RWPE1 (cell line): ENCODE data around the gene MYO10.

Experiments
- CTCF ChIA-PET: fragments of 350-600 bp; sonication (Branson Sonifier 250); formaldehyde crosslinking; extraction: SDS; loops from one replicate; lab custom pipeline; 2021; lab: Yijun Ruan, JAX
- POLR2A ChIA-PET: fragments of 400-600 bp; formaldehyde crosslinking; extraction: SDS; loops from one replicate; lab custom pipeline; 2020; ENCODE audit warnings: antibody characterized with exemption; ENCODE audit not compliant: low non-redundant PET; lab: Yijun Ruan, JAX
- DNase-seq: peaks from one replicate; pipeline ENCODE4 v3.0.0; 2012; ENCODE audit warnings: low spot score
- H3K27ac ChIP-seq: fragments of 450-650 bp; 2 replicates; pipeline ENCODE4 v1.5.1; 2017
- TF ChIP-seq, protein P1 (sequence below): fragments of 450-650 bp; conservative IDR thresholded peaks from 2 replicates; pipeline ENCODE4 v1.5.1; 2017; ENCODE audit warnings: low read depth, mild to moderate bottlenecking

MYO10 gene

DNA sequence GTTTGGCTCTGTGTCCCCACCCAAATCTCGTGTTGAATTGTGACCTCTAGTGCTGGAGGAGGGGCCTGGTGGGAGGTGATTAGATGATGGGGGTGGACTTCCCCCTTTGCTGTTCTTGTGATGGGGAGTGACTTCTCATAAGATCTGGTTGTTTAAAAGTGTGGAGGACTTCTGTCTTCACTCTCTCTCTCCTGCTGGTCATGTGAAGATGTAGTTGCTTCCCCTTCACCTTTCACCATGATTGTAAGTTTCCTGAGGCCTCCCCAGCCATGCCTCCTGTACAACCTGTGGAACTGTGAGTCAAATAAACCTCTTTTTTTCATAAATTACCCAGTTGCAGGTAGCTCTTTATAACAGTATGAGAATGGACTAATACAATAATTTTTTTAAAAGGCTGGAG, 10.6 kb upstream of the MYO10 start:
- H3K27ac ChIP-seq, result no peak overlapping the region
- TF ChIP-seq, protein P1, sequence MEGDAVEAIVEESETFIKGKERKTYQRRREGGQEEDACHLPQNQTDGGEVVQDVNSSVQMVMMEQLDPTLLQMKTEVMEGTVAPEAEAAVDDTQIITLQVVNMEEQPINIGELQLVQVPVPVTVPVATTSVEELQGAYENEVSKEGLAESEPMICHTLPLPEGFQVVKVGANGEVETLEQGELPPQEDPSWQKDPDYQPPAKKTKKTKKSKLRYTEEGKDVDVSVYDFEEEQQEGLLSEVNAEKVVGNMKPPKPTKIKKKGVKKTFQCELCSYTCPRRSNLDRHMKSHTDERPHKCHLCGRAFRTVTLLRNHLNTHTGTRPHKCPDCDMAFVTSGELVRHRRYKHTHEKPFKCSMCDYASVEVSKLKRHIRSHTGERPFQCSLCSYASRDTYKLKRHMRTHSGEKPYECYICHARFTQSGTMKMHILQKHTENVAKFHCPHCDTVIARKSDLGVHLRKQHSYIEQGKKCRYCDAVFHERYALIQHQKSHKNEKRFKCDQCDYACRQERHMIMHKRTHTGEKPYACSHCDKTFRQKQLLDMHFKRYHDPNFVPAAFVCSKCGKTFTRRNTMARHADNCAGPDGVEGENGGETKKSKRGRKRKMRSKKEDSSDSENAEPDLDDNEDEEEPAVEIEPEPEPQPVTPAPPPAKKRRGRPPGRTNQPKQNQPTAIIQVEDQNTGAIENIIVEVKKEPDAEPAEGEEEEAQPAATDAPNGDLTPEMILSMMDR, result no peak
- ChIA-PET CTCF (interaction anchor here (0.5 kb wide), 1 partner anchor 256 kb away, joined by 3 read pairs; no protein-coding TSS in a partner anchor), POLR2A (no interaction called here)
- DNase-seq, result no peak

DNA sequence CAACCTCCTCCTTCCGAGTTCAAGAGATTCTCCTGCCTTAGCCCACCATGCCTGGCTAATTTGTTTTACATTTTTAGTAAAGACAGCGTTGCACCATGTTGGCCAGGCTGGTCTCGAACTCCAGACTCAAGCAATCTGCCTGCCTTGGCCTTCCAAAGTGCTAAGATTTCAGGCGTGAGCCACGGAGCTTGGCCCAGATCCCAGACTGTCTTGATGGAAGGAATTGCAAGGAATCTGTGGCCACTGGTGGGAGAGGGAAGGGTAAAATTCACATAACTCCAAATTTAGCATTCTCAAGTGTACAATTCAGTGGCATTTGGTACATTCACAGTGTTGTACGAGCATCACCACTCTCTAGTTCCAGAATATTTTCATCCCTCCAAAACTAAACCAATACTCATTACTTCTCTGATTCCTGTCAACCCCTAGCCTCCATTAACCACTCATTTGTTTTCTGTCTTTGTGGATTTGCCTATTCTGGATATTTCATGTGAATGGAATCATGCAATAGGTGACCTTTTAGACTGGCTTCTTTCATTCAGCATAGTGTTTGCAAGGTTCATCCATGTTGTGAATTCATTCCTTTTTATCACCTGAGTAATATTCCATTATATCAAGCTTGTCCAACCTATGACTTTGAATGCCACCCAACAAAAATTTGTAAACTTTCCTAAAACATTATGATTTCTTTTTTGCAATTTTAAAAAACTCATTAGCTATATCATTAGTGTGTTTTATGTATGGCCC, 8.9 kb upstream of the MYO10 start:
- TF ChIP-seq, protein P1, result no peak
- no peak overlapping the region for H3K27ac ChIP-seq
- ChIA-PET POLR2A (no interaction called here), CTCF (interaction anchor here (1.2 kb wide), 1 partner anchor 393 kb away, joined by 3 read pairs; no protein-coding TSS in a partner anchor)
- no peak for DNase-seq

DNA sequence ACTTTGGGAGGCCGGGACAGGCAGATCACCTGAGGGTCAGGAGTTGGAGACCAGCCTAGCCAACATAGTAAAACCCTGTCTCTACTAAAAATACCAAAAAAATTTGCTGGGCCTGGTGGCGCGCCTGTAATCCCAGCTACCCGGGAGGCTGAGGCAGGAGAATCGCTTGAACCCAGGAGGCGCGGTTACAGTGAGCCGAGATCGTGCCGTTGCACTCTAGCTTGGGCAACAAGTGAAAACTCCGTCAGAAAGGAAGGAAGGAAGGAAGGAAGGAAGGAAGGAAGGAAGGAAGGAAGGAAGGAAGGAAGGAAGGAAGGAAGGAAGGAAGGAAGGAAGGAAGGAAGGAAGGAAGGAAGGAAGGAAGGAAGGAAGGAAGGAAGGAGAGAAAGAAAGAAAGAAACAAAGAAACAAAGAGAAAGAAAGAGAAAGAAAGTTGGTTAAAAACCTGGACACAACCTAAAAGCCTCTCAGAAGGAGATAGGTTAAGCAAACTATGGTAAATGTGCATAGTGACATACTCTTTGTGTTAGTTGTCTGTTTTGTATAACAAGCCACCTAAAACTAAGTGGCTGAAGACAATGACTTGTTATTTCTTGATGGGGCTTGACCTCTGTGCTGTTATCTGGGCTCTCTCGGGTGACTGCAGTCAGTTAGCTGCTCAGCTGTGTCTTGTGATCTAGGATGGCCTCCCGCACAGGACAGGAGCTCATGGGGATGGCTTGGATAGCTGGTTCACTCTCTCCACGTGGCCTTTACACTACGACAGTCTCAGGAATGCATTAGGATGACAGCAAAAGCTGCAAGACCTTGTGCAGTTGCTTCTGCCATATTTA, 8.0 kb upstream of the MYO10 start:
- POLR2A ChIA-PET, result no interaction called here
- H3K27ac ChIP-seq, result no peak overlapping the region
- TF ChIP-seq, protein P1, result no peak
- no peak for DNase-seq
- CTCF ChIA-PET, result interaction anchor here (0.6 to 1.2 kb wide), 2 partner anchors 105 to 392 kb away, joined by 3 read pairs; no protein-coding TSS in a partner anchor

DNA sequence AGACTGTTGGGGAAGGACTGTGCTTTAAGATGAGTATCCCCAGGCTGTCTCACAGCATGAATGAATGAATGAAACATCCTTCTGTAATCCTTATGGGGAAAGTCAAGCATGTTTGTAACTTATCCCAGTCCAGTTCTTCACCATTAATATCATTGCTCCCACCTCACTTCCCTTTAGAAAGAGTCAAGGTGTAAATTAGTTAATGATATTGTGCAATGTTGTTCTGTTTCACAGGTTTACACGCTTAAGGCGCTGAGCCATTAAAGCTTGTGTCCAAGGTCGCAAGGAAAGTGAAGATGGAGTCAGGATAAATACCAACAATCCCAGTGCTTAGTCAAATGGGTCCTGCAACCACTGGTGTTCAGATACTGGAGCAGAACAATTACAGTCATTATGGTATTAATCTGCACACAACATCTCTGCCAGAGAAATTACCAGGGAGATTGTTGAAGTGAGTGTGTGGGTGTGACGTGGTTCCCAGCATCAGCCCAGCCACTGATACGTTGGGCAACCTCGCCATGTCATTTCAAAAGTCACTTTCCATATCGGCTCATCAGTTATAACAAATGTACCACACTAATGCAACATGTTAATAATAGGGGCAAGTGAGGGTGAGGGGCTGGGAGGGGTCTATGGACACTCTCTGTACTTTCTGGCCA, 1.5 kb upstream of the MYO10 start:
- CTCF ChIA-PET, result interaction anchor here (0.6 to 1.0 kb wide), 3 partner anchors 8 to 252 kb away, joined by 4 to 8 read pairs (median 7); no protein-coding TSS in a partner anchor
- TF ChIP-seq, protein P1, result no peak
- POLR2A ChIA-PET, result no interaction called here
- H3K27ac ChIP-seq, result no peak overlapping the region
- DNase-seq, result no peak

DNA sequence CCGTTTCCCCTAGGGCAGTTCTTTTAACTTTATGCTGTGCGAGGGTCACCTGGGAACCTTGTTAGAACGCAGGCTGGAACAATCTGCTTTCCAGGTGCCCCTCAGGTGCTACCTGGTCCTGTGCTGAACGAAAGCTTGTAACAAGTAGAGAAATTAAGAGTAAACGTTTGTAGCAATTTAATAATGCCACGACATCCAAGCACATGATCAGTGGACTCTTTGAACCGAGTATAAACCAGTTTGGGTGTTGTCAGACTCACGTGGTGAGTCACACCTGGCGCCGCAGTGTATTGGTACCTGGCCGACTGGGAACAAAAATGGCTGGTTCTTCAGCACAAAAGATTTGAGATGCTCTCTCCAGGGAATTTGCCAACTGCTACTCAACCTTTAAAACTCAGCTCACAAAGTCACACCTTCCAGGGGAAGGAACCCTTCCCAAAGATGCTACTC, 926 bp upstream of the MYO10 start:
- CTCF ChIA-PET, result interaction anchor here (0.6 to 1.0 kb wide), 2 partner anchors 250 to 253 kb away, joined by 4 to 7 read pairs; no protein-coding TSS in a partner anchor
- peak; percentile 78 for DNase-seq
- peak overlapping the region; percentile 93 for H3K27ac ChIP-seq
- TF ChIP-seq, protein P1, result no peak
- POLR2A ChIA-PET, result no interaction called here
